Suprapubic skin (tissue), 4 donors: ENCODE results near the gene XPC. TPM values are rescaled to one million over a fixed set of nuclear protein-coding genes. Genes with fewer than 3 reads are reported as not detected.
A peak's percentile ranks its signal among the peaks of the same experiment; 100 is the strongest.

Experiments
- DNase-seq, 2 donors: peaks; one replicate each; pipeline ENCODE4 v3.0.0-alpha.2; 2019; ENCODE audit warnings: low spot score in 2 of 2
- H3K27ac ChIP-seq: fragments of 200-600 bp; sonication (generic); one replicate; pipeline ENCODE4 v1.5.1; 2019
- H3K27me3 ChIP-seq: fragments of 200-600 bp; sonication (generic); one replicate; pipeline ENCODE4 v1.5.1; 2019
- H3K36me3 ChIP-seq: fragments of 200-600 bp; sonication (generic); one replicate; pipeline ENCODE4 v1.5.1; 2019
- H3K4me1 ChIP-seq: fragments of 200-600 bp; sonication (generic); one replicate; pipeline ENCODE4 v1.5.1; 2019
- H3K4me3 ChIP-seq: fragments of 200-600 bp; sonication (generic); one replicate; pipeline ENCODE4 v1.5.1; 2019; ENCODE audit warnings: mild to moderate bottlenecking
- H3K9me3 ChIP-seq: fragments of 200-600 bp; sonication (generic); one replicate; pipeline ENCODE4 v1.5.1; 2019
- EP300 ChIP-seq: sonication (generic); formaldehyde crosslinking; IDR thresholded peaks from one replicate; pipeline ENCODE4 v1.6.1; 2017; ENCODE audit warnings: antibody characterized with exemption
- POLR2A ChIP-seq, 2 donors: fragments of 450-650 bp; IDR thresholded peaks; one replicate each; pipeline ENCODE4 v1.6.1; 2017; ENCODE audit warnings: antibody characterized with exemption in 2 of 2, mild to moderate bottlenecking in 2 of 2, moderate library complexity in 2 of 2
- POLR2AphosphoS5 ChIP-seq, 3 donors: sonication (generic); formaldehyde crosslinking; IDR thresholded peaks; one replicate each; pipeline ENCODE4 v1.6.1; 2017; ENCODE audit warnings: antibody characterized with exemption in 3 of 3
- WGBS: methylation state at CpG from one replicate; pipeline ENCODE4 v1.1.5; 2018; 5-methylcytosine and 5-hydroxymethylcytosine counted together
- total RNA-seq, 4 donors: library from RNA; depleted of rRNA; stranded (reverse); fragments of >200 nt; gene quantifications; one replicate each; pipeline ENCODE4 v1.1.0, GENCODE V29; 2016
- TF ChIP-seq, protein P1 (sequence below), 2 donors: fragments of 200-600 bp in 1 of 2; fragments of 450-650 bp in 1 of 2; sonication (generic) in 1 of 2; IDR thresholded peaks; one replicate each; pipeline ENCODE4 v1.5.1; 2016 to 2019; ENCODE audit warnings: antibody characterized with exemption in 2 of 2, mild to moderate bottlenecking in 1 of 2, moderate library complexity in 1 of 2

The XPC gene
- total RNA-seq, 4 donors from 2014 or later, result 49.7 to 176 (median 66.4) TPM

DNA sequence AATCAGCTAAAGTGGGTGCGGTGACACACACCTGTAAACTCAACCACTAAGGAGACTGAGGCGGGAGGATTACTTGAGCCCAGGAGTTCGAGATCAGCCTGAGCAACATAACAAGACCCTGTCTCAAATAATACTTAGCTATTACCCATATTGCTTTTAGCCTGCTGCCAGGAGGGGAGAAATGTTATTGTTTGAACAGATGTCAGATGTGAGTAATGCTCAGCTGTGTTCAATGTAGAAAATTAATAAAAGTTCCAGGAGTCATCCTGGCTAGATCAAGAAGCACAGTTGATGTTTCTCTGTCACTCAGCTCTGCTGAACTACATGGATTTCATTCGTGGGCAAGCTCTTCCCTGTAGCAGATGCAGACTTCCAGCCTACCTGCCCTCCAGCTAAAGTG lies 22.4 kb upstream of the XPC start:
- WGBS, result 53% methylated on average over 4 of the region's 4 CpGs
- H3K9me3 ChIP-seq, result no peaks in the 10 kb centered on the region
- TF ChIP-seq POLR2AphosphoS5 (IDR thresholded peaks at IDR 0.05), result no peak
- TF ChIP-seq EP300, result no peak
- TF ChIP-seq, protein P1, sequence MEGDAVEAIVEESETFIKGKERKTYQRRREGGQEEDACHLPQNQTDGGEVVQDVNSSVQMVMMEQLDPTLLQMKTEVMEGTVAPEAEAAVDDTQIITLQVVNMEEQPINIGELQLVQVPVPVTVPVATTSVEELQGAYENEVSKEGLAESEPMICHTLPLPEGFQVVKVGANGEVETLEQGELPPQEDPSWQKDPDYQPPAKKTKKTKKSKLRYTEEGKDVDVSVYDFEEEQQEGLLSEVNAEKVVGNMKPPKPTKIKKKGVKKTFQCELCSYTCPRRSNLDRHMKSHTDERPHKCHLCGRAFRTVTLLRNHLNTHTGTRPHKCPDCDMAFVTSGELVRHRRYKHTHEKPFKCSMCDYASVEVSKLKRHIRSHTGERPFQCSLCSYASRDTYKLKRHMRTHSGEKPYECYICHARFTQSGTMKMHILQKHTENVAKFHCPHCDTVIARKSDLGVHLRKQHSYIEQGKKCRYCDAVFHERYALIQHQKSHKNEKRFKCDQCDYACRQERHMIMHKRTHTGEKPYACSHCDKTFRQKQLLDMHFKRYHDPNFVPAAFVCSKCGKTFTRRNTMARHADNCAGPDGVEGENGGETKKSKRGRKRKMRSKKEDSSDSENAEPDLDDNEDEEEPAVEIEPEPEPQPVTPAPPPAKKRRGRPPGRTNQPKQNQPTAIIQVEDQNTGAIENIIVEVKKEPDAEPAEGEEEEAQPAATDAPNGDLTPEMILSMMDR (IDR thresholded peaks at IDR 0.05), result no peak
- no peak for TF ChIP-seq POLR2A (IDR thresholded peaks at IDR 0.05)
- H3K27ac ChIP-seq, result peak overlapping the region; percentile 39
- peaks cover 80% of the 10 kb centered on the region for H3K4me1 ChIP-seq
- H3K27me3 ChIP-seq, result no peaks in the 10 kb centered on the region
- no peak overlapping the region for H3K4me3 ChIP-seq
- peaks cover 12% of the 10 kb centered on the region for H3K36me3 ChIP-seq
- DNase-seq, result no peak

DNA sequence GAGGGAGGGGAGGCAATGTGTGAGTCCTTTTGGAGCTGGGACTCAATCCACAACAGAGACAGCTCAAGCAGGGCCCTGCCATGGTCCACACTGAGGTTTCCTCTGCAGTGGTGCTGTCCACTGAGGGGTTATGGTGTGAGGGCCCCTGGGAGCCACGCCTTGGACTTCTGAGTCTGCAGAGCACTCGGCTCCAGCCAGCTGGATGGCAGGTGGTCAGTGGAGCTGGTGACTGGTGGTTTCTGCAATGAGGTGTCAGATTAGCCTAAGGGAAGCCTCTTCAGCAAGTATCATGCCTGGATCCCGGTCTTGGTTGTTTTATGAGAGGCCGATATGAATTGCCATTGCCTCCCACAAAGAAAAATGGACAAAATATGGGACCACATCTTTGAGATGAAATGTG lies 21.9 kb upstream of the XPC start:
- peaks cover 76% of the 10 kb centered on the region for H3K4me1 ChIP-seq
- H3K27me3 ChIP-seq, result no peaks in the 10 kb centered on the region
- 70% methylated on average over 4 of the region's 4 CpGs for WGBS
- DNase-seq, result no peak
- H3K4me3 ChIP-seq, result no peak overlapping the region
- TF ChIP-seq POLR2A (IDR thresholded peaks at IDR 0.05), result no peak
- no peak for TF ChIP-seq EP300
- TF ChIP-seq, protein P1 (IDR thresholded peaks at IDR 0.05), result no peak
- no peak for TF ChIP-seq POLR2AphosphoS5 (IDR thresholded peaks at IDR 0.05)
- peak overlapping the region; percentile 57 for H3K27ac ChIP-seq
- no peaks in the 10 kb centered on the region for H3K9me3 ChIP-seq
- H3K36me3 ChIP-seq, result peaks cover 12% of the 10 kb centered on the region

DNA sequence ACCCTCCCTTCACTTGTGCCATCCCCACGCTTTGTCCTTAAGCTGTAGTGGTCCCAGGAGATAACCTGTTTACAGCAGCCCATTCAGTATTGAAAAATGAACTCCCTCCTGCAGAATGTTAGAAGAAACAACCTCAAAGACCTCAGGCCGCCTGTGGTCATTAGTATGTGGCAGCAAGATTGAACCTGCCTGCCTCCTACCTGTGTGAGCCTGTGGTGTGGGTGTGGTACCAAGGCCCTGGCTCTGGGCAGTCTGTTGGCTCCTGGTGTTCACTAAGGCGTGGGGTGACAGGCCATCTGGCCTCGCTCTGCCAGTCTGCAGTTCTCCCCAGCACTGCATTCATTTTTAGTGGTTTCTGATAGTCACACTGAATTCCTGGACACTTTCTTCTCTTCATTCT lies 21.2 kb upstream of the XPC start:
- WGBS, result 57% methylated on average over 4 of the region's 4 CpGs
- DNase-seq, result no peak
- TF ChIP-seq POLR2AphosphoS5 (IDR thresholded peaks at IDR 0.05) (no peak), EP300 (no peak), POLR2A (IDR thresholded peaks at IDR 0.05) (no peak)
- TF ChIP-seq, protein P1 (IDR thresholded peaks at IDR 0.05), result no peak
- Histone ChIP-seq H3K27ac (peak overlapping the region; percentile 57), H3K4me3 (no peak overlapping the region), H3K4me1 (peaks cover 69% of the 10 kb centered on the region), H3K27me3 (no peaks in the 10 kb centered on the region), H3K36me3 (peaks cover 12% of the 10 kb centered on the region), H3K9me3 (no peaks in the 10 kb centered on the region)

DNA sequence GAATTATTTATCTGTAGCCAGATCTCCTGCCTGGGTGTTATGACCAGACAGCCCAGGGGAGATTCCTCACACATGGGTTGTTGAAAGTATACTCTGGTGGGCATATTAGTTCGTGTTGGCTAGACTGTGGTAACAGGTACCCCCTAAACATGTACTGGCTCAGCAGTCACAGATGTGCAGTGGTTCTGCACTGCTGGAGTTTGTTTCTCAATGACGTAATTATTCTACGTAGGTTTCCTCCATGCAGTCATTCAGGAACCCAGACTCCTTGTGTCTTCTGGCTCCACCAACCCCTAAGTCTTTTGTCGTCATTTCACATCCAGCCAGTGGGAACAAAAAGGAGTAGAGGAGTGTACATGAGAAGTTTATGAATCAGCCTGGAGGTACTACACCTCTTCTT lies 16.5 kb upstream of the XPC start:
- no peak overlapping the region for H3K4me3 ChIP-seq
- no peaks in the 10 kb centered on the region for H3K27me3 ChIP-seq
- peaks cover 23% of the 10 kb centered on the region for H3K4me1 ChIP-seq
- no peak for TF ChIP-seq POLR2A (IDR thresholded peaks at IDR 0.05)
- no peak for DNase-seq
- no peak overlapping the region for H3K27ac ChIP-seq
- no peaks in the 10 kb centered on the region for H3K9me3 ChIP-seq
- WGBS, result 97% methylated on average over 4 of the region's 4 CpGs
- H3K36me3 ChIP-seq, result peaks cover 12% of the 10 kb centered on the region

DNA sequence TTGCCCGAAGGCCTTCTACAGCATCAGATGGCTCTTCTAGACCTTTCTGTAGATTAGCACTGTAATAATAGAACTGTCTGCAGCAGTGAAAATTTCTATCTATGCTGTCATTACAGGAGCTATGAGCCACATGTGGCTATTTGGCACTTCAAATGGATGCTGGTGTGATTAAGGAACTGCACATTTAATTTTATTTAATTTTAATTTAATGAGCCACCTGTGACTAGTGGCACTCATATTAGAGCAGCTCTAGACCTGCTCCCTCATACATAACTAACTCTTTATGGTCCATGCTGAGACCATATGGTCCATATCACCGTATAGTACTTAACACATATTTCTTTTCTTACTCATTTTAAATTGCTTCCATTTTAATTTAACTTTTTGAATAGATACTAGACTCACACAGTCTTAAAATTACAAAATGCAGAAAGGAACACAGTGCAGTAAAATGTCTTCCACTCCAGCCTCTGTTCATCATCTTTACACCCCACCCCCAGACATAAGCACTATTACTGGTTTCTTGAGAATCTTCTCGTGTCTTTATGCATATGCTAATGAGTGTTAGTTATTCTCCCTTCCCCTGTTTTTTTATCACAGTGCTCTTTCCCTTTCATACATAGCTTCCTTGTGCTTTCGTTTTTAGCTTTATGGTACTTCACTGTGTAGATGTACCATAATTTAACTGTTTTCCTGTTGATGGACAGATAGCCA lies 9.8 kb upstream of the XPC start:
- peaks cover 35% of the 10 kb centered on the region for H3K36me3 ChIP-seq
- DNase-seq, result no peak
- H3K4me1 ChIP-seq, result peaks cover 7% of the 10 kb centered on the region
- no peaks in the 10 kb centered on the region for H3K9me3 ChIP-seq
- H3K4me3 ChIP-seq, result no peak overlapping the region
- no peaks in the 10 kb centered on the region for H3K27me3 ChIP-seq
- TF ChIP-seq, protein P1 (IDR thresholded peaks at IDR 0.05), result no peak
- no peak for TF ChIP-seq POLR2AphosphoS5 (IDR thresholded peaks at IDR 0.05)
- no peak for TF ChIP-seq EP300
- no peak for TF ChIP-seq POLR2A (IDR thresholded peaks at IDR 0.05)
- no peak overlapping the region for H3K27ac ChIP-seq
- 71% methylated on average over 4 of the region's 4 CpGs for WGBS
